Measurements from ENCODE around the gene EIF4A3. TPM values are rescaled to one million over a fixed set of nuclear protein-coding genes. Genes with fewer than 3 reads are reported as not detected.

Gene EIF4A3
- total RNA-seq, 4 donors from 2014 or later: 27.4 to 32.8 (median 30.0) TPM

- no peak for ATAC-seq
- Histone ChIP-seq H3K4me1 (peaks cover 9 to 20% of the 10 kb centered on the region in 2 donors), H3K27ac (no peak overlapping the region), H3K27me3 (no peaks in the 10 kb centered on the region), H3K4me3 (no peak overlapping the region), H3K9me3 (no peaks in the 10 kb centered on the region), H3K36me3 (no peaks in the 10 kb centered on the region)
- DNase-seq: no peak
- in situ Hi-C loops (cut with MboI; ENCODE audit: low sequenced_read_pairs in 4 of 4): no loop called here
- intact Hi-C loops (cut with DNase I; ENCODE audit: low total_unique reads): no loop called here
- TF ChIP-seq, protein P1, sequence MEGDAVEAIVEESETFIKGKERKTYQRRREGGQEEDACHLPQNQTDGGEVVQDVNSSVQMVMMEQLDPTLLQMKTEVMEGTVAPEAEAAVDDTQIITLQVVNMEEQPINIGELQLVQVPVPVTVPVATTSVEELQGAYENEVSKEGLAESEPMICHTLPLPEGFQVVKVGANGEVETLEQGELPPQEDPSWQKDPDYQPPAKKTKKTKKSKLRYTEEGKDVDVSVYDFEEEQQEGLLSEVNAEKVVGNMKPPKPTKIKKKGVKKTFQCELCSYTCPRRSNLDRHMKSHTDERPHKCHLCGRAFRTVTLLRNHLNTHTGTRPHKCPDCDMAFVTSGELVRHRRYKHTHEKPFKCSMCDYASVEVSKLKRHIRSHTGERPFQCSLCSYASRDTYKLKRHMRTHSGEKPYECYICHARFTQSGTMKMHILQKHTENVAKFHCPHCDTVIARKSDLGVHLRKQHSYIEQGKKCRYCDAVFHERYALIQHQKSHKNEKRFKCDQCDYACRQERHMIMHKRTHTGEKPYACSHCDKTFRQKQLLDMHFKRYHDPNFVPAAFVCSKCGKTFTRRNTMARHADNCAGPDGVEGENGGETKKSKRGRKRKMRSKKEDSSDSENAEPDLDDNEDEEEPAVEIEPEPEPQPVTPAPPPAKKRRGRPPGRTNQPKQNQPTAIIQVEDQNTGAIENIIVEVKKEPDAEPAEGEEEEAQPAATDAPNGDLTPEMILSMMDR (IDR thresholded peaks at IDR 0.05 in 4 of 5, conservative IDR thresholded peaks at IDR 0.05 in 1 of 5): no peak
- TF ChIP-seq POLR2A (IDR thresholded peaks at IDR 0.05): no peak
These were observed 48.9 kb downstream of the EIF4A3 start for GRCh38 chr17:80097844-80098691.

DNA sequence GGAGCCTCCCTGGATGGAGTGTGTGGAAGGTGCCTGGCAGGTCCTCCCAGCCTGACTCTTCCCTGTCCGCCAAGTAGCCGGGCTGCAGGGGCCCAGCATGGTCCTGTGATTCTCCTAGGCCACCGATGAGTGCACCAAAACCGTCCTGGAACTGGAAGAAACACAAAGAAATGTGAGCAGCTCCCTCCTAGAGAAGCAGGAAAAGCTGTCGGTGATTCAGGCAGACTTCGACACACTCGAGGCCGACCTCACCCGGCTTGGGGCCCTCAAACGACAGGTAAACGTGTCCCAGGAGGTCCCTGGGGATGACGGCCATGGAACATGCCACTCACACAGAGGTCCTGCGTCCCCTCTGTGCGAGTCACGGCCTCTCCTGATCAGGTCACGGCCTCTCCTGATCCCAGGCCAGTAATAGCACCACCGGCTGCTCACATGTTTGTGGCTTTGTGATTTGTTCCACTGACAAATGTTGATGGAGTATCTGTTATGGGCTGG, 49.8 kb downstream of the EIF4A3 start:
- Histone ChIP-seq H3K27me3 (no peaks in the 10 kb centered on the region), H3K36me3 (no peaks in the 10 kb centered on the region), H3K4me1 (peaks cover 3 to 11% of the 10 kb centered on the region in 2 donors), H3K9me3 (no peaks in the 10 kb centered on the region), H3K4me3 (no peak overlapping the region), H3K27ac (no peak overlapping the region)
- intact Hi-C loops (cut with DNase I; ENCODE audit: low total_unique reads) (no loop called here), in situ Hi-C loops (cut with MboI; ENCODE audit: low sequenced_read_pairs in 4 of 4) (no loop called here)
- no peak for ATAC-seq
- DNase-seq: no peak
- TF ChIP-seq, protein P1 (IDR thresholded peaks at IDR 0.05 in 4 of 5, conservative IDR thresholded peaks at IDR 0.05 in 1 of 5): no peak
- TF ChIP-seq POLR2A (IDR thresholded peaks at IDR 0.05): no peak

GRCh38 chr17:80096561-80097021, 50.3 kb downstream of the EIF4A3 start:
- H3K4me3 ChIP-seq: no peak overlapping the region
- no peak overlapping the region for H3K27ac ChIP-seq
- H3K27me3 ChIP-seq: no peaks in the 10 kb centered on the region
- DNase-seq (no peak), ATAC-seq (no peak)
- intact Hi-C loops (cut with DNase I; ENCODE audit: low total_unique reads): no loop called here
- in situ Hi-C loops (cut with MboI; ENCODE audit: low sequenced_read_pairs in 4 of 4): no loop called here
- H3K4me1 ChIP-seq: peaks cover 0 to 6% of the 10 kb centered on the region in 2 donors
- no peaks in the 10 kb centered on the region for H3K36me3 ChIP-seq
- H3K9me3 ChIP-seq: no peaks in the 10 kb centered on the region
- no peak for TF ChIP-seq POLR2A (IDR thresholded peaks at IDR 0.05)
- TF ChIP-seq, protein P1 (IDR thresholded peaks at IDR 0.05 in 4 of 5, conservative IDR thresholded peaks at IDR 0.05 in 1 of 5): no peak

GRCh38 chr17:80095844-80096475, 51.0 kb downstream of the EIF4A3 start:
- Histone ChIP-seq H3K4me3 (no peak overlapping the region), H3K9me3 (no peaks in the 10 kb centered on the region), H3K4me1 (peaks cover 0 to 6% of the 10 kb centered on the region in 2 donors), H3K36me3 (no peaks in the 10 kb centered on the region), H3K27ac (no peak overlapping the region), H3K27me3 (no peaks in the 10 kb centered on the region)
- TF ChIP-seq, protein P1 (IDR thresholded peaks at IDR 0.05 in 4 of 5, conservative IDR thresholded peaks at IDR 0.05 in 1 of 5): no peak
- TF ChIP-seq POLR2A (IDR thresholded peaks at IDR 0.05): no peak
- intact Hi-C loops (cut with DNase I; ENCODE audit: low total_unique reads): no loop called here
- DNase-seq (no peak), ATAC-seq (no peak)
- in situ Hi-C loops (cut with MboI; ENCODE audit: low sequenced_read_pairs in 4 of 4): no loop called here
